Hematopoietic multipotent progenitor cell treated with erythropoietin and hydrocortisone succinate and interleukin-3 and kit ligand, for 4 days (in vitro differentiated cells): ENCODE data around the gene WDR45.

Experiments used
- DNase-seq: peaks from one replicate; pipeline ENCODE4 v3.0.0-alpha.2; 2015

WDR45 gene

DNA sequence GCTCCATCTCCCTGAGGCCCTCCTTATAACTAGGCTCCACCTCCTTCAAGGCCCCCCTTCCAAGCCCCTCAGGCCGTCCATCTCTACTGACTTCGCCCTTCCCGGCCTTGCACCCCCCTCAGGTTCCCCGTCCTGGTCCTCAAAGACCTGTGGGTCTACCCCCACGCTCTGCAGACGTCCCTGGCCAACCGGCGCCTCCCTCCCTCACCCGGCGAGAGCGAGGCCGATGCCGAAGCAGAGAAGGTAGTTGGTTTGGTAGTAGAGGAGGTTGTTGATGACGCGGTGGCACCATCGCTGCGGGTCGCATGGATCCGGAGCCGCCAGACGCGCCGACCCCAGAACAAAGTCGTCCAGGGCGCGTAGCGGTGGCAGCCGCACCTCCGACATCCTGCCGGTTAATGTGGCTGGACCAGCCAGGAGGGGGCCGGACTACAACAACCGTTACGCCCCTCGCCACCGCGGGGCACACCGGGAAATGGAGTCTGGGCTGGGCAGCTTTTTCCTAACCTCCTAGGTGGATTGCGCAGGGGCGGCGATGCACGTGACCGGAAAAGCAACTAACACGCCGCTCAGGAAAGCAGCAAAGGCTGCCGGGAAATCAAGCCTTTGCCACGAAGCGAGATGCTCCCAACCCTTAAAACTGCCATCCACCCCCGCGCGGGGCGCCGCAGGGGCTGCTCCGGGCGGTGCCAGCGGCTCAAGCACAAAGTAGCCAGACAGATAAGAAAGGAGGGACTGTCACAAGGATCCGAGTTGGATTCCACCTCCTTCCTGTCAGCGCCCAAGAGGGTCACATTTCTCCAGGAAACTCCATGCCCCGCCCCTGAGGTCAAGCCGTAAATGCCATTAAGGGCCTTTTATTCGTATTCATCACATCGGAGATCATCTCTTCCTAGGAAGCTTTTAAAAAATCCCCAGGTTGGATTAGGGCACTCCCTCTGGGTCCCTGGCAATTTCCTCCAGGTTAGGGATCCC, 5.8 kb downstream of the WDR45 start, which contains the start of gene PRAF2:
Gene PRAF2 (minus strand): TSS at position 402 of the 975 bp plus-strand sequence. CDS start 15 bp downstream, at position 387.
- DNase-seq, result peak; percentile 96

DNA sequence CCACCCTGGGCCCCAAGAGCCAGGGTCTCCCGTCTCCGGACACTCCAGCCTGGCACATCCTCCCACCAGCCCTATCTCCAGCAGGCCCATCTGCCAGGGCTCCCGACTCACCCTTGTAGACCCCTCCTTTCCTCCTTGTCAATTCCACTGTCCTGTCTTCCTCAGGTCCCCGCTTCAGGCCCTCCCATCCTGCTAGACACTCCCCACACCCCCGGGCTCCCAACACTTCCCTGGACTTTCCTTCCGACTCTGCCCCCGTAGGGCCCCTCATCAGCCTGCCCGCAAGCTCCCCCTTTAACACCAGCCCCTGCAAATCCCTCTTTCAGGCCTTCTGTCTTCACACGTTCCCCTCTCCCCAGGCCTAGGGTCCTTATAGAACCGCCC, 7.0 kb downstream of the WDR45 start:
- no peak for DNase-seq

DNA sequence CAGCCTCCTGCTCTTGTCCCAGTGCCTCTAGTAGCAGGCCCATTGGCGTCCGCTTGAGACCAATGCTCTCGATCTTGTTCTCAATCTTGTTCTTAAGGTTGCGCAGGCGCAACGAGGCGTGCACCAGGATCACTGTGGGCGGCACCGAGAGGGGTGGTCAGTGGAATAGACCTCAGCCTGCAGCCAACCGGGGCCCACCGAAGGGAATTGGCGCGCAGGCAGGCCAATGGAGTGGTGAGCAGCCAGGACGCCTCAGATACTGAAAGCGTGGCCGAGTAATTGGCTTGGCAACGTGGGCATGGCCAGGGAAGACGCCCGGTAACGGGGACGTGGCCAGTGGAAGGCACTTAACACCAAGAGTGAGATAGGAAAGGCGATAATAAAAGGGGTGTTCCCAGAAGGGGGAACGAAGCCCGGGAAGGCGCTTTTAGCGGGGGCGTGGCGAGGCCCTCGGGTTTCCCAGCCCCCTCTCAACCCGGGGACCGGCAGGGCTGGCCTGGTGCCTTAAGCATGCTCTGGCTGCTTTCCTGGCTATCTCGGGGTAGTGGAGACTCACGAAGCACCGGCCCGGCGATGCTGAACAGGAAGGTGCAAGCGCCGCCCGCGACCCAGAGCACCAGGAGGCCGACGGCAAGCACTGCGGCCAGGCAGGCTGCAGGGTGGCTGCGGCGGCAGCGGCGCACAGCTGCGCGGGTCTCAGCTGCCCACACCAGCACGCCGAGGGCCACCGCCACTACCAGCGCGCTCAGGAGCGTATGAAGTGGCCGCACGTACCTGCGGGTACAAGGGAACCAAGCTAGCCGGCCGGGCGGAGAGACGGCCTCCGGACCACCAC, 7.6 kb downstream of the WDR45 start:
- DNase-seq, result peak; percentile 28

DNA sequence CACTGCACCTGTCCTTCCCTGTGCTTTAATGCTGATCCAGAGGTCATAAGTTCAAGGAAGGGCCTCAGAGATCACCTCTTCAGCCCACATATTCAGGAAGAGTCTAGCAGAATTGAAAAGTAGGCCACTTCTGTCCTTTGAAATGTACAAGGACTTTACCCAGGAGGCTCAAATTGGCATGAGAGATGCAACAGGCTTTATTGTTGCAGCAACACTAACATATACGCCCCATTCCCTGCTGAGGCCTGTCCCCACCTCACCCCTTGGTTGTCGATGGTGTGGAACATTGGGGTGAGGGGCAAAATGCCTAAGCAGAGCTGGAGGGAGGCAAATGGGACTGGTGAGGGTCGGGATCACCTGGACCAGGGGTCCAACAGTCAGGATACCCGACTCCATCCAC, 8.7 kb downstream of the WDR45 start:
- no peak for DNase-seq

DNA sequence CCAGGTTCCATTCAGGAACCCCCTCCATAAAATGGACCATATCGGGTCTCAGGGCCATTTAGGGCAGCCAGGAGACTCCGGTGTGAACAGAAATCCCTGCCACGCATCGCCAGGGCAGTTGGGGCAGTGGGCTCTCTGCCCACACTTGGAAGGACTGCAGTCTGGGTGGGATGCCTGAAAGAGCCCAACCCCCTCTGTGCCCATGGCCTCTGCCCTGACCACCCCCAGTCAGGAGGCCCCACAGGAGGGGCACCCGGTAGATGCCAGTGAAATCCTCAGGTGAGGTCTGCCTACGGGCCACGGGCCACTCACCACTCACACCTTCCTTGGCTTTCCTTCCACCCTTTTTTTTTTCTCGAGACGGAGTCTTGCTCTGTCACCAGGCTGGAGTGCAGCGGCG, 10.6 kb downstream of the WDR45 start:
- no peak for DNase-seq

DNA sequence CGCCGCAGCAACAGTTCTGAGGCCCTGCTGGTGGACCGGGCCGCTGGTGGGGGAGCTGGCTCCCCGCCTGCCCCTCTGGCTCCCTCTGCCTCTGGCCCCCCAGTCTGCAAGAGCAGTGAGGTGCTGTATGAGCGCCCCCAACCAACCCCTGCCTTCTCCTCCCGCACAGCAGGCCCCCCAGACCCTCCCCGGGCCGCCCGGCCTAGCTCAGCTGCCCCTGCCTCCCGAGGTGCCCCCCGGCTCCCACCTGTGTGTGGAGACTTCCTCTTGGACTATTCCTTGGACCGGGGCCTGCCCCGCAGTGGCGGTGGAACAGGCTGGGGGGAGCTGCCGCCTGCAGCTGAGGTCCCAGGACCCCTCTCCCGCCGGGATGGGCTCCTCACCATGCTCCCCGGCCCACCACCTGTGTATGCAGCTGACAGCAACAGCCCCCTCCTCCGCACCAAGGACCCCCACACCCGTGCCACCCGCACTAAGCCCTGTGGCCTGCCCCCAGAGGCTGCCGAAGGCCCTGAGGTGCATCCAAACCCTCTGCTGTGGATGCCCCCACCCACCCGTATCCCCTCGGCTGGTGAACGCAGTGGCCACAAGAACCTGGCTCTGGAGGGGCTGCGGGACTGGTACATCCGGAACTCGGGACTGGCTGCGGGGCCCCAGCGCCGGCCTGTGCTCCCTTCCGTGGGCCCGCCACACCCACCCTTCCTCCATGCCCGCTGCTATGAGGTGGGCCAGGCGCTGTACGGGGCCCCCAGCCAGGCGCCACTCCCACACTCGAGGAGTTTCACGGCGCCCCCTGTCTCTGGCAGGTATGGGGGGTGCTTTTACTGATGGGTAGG, 12.2 kb downstream of the WDR45 start:
- no peak for DNase-seq

DNA sequence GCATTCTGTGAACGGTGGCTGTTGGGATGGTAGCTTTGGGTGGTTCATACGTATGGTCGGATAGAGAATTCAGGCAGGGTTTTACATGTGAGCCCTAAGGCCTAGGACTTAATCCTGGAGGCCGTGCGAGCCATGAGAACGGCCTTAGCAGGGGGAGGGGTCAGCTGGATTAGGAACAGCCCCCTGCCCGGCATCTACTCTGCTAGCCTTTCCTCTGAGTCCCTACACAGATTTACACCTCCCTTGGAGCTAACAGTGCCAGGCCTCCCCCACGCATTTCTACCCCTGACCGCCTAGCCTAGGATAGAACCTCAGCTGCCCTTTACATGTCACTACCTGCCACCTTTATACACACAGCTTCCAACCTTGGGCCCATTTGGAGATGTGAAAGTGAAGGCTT, 13.0 kb downstream of the WDR45 start:
- no peak for DNase-seq

DNA sequence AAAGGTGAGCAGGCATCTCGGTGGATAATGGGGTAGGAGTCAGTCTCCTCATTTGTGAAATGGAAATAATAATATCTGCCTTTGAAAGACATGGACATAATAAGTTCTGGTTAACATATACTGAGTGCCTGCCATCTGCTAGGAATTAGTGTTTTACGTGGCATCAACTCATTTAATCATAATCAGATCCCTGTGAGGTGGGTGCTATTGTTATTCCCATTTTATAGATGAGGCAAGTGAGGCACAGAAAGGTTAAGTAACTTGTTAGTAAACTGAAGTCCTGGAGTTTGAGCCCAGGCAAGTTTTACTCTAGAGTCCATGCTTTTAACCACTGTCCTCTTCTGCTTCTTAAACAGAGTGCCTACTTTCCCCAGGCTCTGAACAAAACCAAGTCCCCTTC, 13.4 kb downstream of the WDR45 start:
- no peak for DNase-seq

DNA sequence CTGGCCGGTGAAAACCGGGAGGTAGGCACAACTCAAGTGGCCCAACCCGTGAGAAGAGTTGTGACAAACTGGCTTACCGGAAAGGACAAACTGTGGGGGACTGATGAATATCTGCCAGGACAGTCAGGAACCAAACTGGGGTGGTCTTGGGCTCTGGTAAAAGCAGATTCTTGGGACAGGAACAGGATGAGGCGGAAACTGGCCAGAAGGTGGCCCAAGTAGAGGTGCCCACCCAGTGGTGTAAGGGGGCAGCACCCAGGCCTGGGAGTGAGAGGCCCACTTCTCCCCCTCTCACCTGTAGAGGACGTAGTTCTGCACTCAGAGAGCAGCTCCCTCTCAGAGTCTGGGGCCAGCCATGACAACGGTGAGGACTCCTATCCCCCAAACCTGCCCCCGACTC, 15.0 kb downstream of the WDR45 start:
- DNase-seq, result no peak

DNA sequence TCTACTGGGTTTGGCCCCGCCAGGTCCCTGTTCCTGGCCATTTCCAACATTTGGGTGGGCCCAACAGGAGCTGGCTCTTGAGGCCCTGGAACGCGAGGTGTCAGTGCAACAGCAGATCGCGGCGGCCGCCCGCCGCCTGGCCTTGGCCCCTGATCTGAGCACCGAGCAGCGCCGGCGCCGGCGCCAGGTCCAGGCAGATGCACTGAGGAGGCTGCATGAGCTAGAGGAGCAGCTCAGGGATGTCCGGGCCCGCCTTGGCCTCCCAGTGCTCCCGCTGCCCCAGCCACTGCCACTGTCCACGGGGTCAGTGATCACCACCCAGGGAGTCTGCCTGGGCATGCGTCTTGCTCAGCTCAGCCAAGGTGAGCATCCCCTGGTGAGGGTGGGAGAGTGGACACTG, 15.4 kb downstream of the WDR45 start:
- no peak for DNase-seq

DNA sequence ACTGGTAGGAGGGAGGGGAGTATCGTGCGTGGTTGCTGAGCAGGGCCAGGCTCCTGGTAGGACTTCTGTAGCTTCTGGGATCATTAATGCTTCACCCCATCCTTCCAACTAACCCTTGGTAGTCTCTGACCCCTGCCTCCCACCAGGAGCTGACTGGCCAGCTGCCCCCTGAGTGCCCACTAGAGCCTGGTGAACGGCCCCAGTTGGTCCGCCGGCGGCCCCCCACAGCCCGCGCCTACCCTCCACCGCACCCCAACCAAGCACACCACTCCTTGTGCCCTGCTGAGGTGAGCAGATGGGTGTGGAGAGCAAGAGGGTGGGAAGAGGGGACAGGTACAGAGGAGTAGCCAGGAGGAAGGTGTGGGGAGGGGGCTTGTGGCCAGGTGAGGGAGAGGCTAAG, 16.0 kb downstream of the WDR45 start:
- no peak for DNase-seq

DNA sequence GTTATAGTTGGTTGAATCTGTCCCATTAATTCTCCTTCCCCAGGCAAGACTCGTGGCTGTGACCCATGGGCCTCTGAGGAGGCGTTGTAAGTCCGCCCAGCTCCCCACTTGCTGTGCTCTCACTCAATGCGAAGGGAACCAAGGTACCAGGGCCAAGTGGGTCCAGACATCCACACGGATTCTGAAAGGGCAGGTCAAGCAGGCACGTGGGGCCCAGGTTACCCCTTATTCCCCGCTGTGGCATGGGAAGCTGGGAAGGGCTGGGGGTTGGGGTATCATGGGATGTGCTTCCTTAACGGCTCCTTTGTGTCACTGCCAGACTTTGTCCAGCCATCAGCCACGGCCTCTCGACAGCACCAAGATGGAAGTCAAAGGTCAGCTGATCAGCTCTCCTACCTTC, 17.8 kb downstream of the WDR45 start:
- DNase-seq, result no peak

DNA sequence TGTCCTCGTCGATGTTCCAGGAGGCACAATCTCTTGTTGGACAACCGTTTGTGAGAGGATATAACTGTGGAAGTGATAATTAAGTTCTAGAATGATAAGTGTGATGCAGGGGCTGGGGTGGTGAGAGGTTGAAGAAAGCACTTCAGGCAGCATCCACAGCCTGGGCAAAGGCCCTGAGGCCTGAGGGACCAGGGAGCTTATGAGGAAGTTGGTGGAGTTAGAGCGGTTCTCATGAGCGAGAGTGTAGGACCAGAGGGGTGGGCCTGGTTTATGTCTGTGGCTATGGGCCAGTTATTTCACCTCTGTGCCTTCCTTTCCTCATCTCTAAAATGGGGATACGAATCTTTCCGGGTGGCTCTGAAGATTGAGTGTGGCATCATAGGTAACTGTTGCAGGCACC, 18.2 kb downstream of the WDR45 start:
- DNase-seq, result no peak

DNA sequence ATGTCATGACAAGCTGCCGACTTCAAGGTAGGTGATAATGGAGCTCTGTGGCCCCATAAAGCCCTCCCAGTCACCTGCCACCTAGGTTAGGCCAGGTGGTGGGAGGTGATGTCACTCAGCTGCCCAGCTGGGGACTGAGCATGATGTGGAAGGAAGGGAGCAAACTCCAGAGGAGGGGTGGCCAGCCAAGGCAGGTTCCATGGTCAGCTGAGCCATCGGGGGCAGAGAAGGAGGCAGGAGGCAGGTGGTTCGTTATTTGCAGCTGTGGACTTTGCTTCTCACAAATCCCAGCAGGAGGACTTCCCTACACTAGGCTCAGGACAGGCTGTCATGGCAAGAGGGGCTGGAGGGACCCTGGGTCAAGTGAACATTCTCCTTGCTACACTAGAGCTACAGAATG, 18.8 kb downstream of the WDR45 start:
- DNase-seq, result no peak

DNA sequence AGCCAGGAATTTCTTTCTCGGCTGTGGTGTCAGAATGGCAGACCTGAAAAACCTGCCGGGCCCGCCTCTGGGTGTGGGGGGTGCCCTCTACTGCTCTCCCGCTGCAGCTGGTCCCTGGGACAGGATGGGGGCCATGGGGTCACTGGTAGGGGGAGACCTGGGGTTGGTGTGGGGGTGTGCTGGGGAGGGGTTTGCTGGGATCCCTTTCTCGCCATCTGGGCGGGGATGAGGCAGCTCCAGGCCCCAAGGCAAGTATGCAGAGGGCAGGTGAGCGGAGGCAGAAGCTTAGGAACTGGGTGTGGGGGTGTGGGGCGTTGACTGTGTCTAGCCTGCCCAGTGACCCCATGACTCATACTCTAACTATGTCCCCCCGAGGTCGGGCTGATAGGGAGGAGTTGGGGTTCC, 20.0 kb downstream of the WDR45 start:
- DNase-seq, result no peak

DNA sequence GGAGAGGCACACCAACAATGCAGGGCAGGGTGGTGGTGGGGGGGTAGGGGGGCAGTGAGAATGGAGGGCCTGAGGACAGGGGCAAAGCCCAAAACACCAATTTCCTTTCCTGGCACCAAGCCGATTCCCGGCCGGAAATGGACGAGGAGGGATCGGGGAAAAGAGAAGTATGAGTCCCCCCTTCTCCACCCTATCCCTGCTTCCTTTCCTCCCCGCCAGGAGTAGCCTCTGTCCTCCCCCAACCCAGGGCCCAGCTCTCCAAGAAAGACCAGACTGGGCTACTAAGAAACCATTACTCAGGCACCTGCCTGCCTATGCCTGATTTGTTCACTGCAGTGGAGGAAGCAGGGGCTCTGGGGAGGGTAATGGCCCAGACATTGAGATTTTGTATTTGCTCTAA, 20.5 kb downstream of the WDR45 start:
- no peak for DNase-seq

DNA sequence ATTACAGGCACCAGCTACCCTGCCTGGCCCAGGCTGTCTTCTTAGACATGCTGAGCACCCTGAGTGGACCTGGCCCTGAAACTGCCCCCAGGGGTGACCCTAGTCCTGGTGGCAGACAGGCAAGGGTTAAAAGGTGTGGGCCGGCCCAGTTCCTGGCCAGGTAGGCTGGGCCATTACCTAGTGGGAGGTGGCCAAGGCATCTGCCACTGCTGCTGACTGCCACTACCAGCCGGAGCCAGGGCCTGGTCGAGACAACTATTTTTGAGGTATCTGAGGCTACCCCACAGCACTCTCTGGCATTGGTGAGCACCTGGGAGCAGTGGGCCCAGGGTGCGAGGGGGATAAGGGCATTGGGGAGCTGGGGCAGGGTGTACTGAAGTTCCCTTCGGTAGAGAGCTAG, 20.9 kb downstream of the WDR45 start, which contains the start of gene CCDC120:
Gene CCDC120 (plus strand): TSS at position 206 of the 400 bp plus-strand sequence. CDS start 3,043 bp downstream, outside the sequence.
- DNase-seq, result no peak

DNA sequence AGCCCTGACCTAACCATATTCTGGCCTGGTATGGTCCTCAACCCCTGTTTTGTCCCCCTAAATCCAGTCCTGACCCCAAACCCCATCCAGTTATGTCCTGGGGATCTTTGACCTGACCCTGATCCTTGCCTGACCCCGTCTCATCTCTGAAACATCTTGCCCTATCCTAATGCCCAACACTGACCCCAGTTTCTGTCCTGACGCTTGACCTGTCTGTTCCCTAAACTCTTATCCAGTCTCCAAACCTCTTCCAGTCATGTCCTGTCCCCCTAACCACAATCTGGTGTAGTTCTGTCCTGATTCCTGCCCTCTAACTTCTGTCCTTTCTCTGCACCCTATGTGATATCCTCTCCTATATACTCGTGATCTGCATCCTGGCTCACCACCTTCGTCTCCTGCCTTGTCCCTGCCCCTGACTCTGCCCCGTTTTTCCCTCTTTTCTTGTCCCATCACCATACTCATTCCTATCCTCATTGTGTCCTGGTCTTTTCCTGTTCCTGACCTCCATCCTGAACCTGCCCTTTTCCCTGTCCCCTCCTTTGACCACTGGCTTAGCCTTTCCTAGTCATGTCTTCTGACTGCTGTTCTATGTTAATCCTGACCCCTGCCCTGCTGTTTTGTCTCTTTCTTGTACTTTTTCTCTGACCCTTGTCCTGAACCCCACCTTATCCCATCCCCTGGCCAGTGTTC, 25.5 kb downstream of the WDR45 start:
- DNase-seq, result no peak

DNA sequence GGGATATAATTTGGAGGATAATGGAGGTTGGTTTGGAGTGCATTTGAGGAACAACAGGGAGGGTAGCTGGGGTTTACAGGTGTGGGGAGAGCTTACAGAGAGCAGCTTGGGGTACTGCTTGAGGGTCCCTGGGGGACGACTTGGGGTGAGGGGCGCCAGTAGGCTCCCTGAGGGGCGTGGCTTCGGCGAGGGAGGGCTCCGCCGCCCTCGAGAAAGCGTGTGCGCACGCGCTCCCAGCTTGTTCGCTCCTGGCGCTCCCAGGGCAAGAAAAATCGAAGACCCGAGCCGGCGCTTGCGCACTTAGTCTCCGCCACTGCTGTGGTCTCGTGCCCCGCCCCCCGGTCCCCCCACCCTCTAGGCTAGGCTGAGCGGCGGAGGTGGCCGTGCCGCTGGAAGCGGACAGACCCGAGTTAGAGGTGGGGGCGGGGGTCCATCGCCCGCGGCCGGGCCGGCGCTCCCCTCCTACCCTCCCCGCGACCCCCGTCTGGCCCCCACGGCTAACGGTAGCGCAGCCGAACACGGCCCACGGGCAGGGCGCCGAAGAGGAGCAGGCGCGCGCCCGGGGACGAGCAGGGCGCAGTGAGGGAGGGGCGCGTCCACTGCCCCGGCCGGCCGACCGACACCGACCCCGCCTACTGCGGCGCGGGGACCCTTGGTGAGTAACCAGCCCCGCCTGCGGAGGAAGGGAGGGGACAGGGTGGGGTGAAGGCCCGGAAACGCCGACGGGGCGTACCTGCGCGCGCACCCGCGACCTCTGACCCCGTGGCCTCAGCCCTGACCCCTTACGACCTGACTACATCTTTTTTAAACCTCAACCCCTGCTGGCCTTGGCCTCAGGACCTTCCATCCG, 26.2 kb downstream of the WDR45 start:
- peak; percentile 81 for DNase-seq

DNA sequence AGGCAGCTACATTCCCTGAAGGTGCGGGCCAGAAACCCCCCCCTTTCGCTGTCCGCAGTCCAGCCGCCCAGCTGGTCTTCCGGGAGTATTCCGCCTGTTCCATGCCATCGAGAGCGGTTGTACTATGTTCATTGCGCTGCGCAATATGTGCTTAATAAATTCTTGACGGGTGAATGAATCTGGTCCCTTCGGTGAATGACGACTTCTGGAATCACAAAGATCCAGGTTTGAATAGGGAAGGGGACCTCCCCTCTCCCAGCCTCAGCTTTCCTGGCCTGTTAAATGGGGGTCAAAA, 35.8 kb downstream of the WDR45 start:
- no peak for DNase-seq

DNA sequence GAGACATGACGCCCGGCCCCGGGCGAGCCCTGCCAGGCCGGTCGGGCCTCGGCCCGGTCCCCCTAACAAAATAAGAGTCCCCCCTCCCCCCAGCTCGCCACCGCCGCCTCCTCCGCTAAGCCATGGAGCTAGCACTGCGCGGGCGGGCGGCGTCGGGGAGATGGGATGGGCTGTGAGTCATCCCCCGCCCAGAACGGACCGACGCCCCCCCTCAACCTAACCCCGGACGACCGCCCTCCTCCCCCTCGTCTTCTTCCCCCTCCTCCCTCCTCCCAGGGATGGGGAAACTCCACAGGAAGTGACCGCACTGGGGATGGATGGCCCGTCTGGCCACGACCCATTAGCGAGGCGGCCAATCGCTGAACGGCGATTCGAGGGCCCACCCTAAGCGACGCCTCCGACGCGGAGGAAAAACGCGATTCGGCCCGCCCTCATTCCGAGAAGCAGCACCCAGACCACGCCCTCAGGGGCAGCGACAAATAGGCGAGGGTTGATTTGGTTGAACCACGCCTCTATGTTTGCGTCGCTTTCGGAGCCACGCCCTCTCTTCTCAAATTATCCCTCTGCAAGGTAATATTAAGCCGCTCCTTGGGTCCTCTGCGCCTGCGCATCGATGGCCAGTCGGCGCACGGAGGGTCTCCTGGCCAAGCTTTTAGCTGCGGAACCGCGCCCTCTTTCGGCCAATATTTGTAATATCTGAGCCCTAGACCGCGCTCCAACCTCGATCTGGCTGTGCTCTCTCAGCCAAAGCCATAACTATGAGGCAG, 36.3 kb downstream of the WDR45 start, which contains the start of gene TFE3:
Gene TFE3 (minus strand): TSS at position 138 of the 767 bp plus-strand sequence. CDS start 131 bp downstream, at position 7.
- DNase-seq, result peak; percentile 99
